GM21515 (cell line): ENCODE results near the gene WDPCP.
"Not testable (repeated sequence)": the region's sequence is repeated elsewhere in the genome, so short reads cannot be mapped to it uniquely, and the experiment has no call there.

Experiments
- ATAC-seq: cut with Tn5 transposase; IDR thresholded peaks from one replicate; pipeline ENCODE4 v1.9.1; 2021; ENCODE audit not compliant: unreplicated experiment

Gene WDPCP

GRCh38 chr2:63372549-63372948 lies 215.7 kb downstream of the WDPCP start:
- ATAC-seq: no peak

- ATAC-seq: no peak
Measured at GRCh38 chr2:63369146-63369545, 219.1 kb downstream of the WDPCP start.

GRCh38 chr2:63364866-63365265 lies 223.4 kb downstream of the WDPCP start:
- ATAC-seq: no peak

GRCh38 chr2:63357722-63358121 lies 230.6 kb downstream of the WDPCP start:
- not testable (repeated sequence) for ATAC-seq

- ATAC-seq: no peak
Measured at GRCh38 chr2:63347361-63347760, 240.9 kb downstream of the WDPCP start.

GRCh38 chr2:63346411-63346810 lies 241.9 kb downstream of the WDPCP start:
- no peak for ATAC-seq

- ATAC-seq: no peak
Measured at GRCh38 chr2:63345285-63345633, 243.0 kb downstream of the WDPCP start.

- ATAC-seq: no peak
Measured at GRCh38 chr2:63344575-63345284, 243.5 kb downstream of the WDPCP start.

- no peak for ATAC-seq
Measured at GRCh38 chr2:63343397-63344109, 244.7 kb downstream of the WDPCP start.

GRCh38 chr2:63340443-63340842 lies 247.8 kb downstream of the WDPCP start:
- ATAC-seq: no peak

- no peak for ATAC-seq
Measured at GRCh38 chr2:63334910-63335309, 253.4 kb downstream of the WDPCP start.

GRCh38 chr2:63326473-63326872 lies 261.8 kb downstream of the WDPCP start:
- ATAC-seq: no peak

GRCh38 chr2:63323662-63324061 lies 264.6 kb downstream of the WDPCP start:
- ATAC-seq: not testable (repeated sequence)

- not testable (repeated sequence) for ATAC-seq
Measured at GRCh38 chr2:63321973-63322372, 266.3 kb downstream of the WDPCP start.

- no peak for ATAC-seq
Measured at GRCh38 chr2:63320669-63321068, 267.6 kb downstream of the WDPCP start.

GRCh38 chr2:63310614-63311013 lies 277.7 kb downstream of the WDPCP start:
- no peak for ATAC-seq

GRCh38 chr2:63301481-63301880 lies 286.8 kb downstream of the WDPCP start:
- ATAC-seq: no peak

GRCh38 chr2:63300835-63301234 lies 287.4 kb downstream of the WDPCP start:
- no peak for ATAC-seq

- ATAC-seq: no peak
Measured at GRCh38 chr2:63287956-63288355, 300.3 kb downstream of the WDPCP start.

GRCh38 chr2:63286520-63286919 lies 301.8 kb downstream of the WDPCP start:
- ATAC-seq: not testable (repeated sequence)

GRCh38 chr2:63283273-63283672 lies 305.0 kb downstream of the WDPCP start:
- ATAC-seq: no peak

- no peak for ATAC-seq
Measured at GRCh38 chr2:63272560-63272959, 315.7 kb downstream of the WDPCP start.

GRCh38 chr2:63270717-63271116 lies 317.6 kb downstream of the WDPCP start:
- ATAC-seq: no peak
